ENCODE results near the gene SYNGR2. TPM values are rescaled to one million over a fixed set of nuclear protein-coding genes. Genes with fewer than 3 reads are reported as not detected.

The SYNGR2 gene
- total RNA-seq, 1 donor from 2014 or later: 59.2 TPM

DNA sequence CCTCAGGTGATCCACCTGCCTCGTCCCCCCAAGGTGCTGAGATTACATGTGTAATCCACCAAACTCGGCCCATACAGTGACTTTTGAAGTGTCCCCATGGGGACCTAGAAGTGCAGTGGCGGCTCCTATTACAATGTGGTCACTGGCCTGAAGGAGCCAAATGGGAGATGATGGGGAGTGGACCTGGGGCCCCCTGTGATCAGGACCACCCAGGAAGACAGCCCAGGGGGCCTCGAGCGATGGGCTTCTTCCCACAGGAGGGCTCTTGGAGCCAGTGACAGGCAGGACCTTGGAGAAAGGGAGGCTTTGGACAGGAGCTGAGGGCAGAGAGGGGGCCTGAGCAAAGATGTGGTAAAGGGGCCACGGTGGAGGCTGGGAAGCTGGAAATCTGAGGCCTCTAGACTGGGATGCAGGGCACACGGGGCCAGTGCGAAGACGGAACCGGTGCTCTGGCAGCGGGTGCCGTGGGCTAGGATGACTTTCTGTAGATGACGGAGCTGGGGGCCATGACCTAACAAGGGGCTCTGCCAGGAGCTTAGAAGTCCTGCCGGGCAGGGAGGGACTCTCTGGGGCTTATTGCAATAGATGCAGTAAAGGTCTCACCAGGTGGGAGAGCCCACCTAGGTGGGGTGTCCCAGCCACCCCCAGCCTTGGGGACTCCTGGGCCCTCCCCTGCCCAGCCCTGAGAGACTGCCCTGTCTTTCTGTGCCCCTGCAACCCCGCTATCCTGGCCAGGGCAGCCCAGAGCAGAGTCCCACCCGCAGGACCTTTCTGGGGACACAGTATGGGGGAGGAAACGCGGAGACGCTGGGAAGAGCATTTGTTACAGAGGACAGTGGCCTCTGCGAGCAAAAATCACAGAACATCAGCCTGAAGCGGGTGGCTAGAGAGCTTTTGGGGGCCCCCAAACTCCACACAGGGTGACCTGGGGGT lies 24.9 kb upstream of the SYNGR2 start:
- DNase-seq: no peak

DNA sequence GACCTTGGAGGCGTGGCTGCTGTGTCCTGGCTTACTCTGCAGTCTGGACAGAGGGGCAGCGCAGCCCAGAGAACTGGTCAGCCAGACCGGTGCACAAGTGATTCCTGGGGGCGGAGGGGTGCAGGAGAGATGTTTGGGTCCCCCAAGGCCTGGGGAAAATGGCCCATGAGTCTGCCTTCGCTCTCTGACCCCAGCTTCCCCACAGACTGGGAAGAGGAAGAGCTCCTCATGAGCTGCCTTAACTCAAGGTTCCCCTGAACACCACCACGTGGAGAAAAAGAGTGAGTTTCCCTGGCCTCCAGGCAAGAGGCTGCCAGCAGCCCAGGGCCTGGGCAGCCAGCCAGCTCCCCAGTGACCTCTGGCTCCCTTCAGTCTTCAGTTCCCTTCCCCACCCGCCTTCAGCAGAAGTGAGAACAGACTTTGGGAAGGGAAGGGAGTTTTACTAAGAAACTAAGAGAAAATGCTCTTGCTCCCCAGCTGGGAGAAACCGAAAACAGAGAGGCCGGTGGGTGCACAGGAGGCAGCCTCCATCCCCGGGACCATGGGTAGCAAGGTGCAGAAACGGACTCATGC lies 24.1 kb upstream of the SYNGR2 start:
- DNase-seq: peak; percentile 84

GRCh38 chr17:78144736-78145641 lies 23.4 kb upstream of the SYNGR2 start:
- DNase-seq: no peak

- DNase-seq: no peak
Measured at GRCh38 chr17:78146471-78146869, 21.9 kb upstream of the SYNGR2 start.

DNA sequence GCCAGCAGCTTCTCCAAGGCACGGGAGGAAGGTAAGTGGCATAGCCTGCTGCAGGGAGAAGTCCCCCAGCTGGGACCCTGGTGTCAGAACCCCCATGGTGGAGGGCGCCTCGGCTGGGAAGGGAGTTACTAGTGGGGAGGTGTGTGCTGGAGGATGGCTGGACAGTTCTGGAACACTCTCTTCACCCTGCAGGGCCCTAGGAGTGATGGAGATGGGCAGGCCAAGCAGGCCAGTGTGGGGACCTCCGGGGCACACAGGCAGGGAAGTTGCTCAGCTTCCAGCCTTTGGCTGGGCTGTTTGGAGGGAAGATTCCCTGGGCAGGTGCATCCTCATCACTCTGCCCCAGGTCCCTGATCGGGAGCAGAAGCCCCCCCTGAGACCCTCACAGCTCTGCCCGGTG lies 21.5 kb upstream of the SYNGR2 start:
- no peak for DNase-seq

- DNase-seq: no peak
Measured at GRCh38 chr17:78147315-78147998, 20.9 kb upstream of the SYNGR2 start.

DNA sequence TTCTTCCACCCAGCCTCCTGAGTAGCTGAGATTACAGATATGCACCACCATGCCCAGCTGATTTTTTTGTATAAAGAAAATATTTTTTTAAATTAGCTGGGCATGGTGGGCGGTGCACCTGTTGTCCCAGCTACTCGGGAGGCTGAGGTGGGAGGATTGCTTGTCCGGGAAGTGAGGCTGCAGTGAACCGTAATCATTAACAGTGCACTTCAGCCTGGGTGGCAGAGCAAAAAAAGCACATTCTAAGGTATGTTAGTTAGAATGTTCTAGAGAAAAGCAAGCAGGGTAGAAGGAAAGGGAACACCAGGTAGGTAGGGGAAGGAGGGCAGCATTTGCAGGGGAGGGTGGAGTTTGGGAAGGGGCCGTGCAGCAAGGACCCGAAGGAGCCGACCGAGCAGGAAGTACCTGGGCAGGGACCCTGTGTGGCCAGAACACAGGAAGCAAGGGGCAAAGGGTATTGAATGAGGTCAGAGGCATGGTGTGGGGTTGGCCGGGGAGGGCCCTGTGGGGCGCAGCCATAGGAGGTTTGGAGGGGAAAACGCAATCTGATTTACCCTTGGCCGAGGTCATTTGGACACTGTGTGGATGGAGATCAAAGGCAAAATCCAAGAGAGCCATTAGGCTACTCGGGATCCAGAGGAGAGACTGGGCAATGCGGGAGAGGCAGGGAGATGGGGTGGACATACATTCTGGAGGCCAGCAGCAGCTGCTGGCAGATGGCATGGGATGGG lies 19.9 kb upstream of the SYNGR2 start:
- DNase-seq: no peak

- DNase-seq: no peak
Measured at GRCh38 chr17:78151514-78152008, 16.8 kb upstream of the SYNGR2 start.

GRCh38 chr17:78154903-78155811 lies 13.2 kb upstream of the SYNGR2 start:
- no peak for DNase-seq

- no peak for DNase-seq
Measured at GRCh38 chr17:78159575-78160158, 8.7 kb upstream of the SYNGR2 start.

- no peak for DNase-seq
Measured at GRCh38 chr17:78163881-78164747, 4.3 kb upstream of the SYNGR2 start.

GRCh38 chr17:78164748-78165607 lies 3.4 kb upstream of the SYNGR2 start:
- no peak for DNase-seq

DNA sequence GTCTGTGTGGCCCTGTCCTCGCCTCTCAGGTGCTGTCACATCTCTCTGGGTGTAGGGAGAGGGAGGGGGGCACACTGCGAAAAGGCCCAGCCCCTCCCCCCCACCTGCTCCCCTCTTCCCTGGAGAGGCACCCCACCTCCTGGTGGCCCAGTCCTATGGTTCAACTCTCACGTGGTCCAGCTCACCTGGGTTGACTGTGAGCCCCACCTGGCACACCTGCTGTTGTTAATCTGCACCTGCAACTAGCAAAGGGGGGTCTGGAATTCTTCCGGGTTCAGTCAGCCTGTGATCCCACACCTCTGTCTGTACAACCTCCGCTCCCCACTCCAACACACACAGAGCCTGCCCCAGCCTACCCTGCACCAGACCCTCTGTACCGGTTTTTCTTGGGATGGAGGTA lies 2.0 kb upstream of the SYNGR2 start:
- DNase-seq: no peak

DNA sequence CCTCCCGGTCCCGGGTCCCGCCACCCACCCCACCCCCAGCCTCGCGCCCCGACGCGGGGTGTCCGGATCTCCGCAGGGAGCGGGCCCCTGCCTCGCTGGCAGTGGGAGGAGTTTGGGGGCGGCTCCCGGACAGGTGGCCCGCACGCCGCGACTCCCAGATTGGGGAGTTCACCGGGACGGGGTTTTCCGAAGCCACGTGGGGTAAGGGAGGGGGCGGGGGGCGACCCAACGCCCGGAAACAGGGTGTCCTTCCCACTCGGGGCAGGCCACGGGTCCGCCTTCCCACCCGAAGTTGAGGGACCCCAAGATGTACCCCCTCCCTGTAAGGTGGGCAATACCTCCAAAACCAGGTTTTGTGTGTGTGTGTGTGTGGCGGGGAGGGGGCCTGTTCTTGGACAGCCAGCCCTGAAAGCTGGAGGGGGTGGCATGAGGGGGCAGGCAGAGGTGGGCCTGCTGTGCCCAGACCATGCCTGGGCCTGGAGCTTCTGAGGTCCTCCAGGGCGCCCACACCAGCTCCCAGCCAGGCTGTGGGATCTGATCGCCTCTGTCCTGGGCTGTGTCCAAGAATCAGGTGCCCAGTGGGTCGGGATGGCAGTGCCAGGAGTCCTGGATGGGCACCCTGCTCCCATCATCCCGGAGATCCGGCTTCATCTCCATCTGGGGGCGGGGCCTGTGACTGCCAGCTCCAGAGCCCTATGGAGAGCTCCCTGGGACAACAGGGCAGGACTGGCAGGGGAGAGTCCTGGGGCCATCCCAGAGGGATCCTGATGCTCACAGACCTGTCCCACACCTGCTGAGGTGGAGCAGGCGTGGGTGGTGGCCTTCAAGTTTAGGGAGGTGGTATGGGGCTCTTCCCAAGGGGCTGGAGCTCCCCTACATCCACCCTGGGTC lies 767 bp downstream of the SYNGR2 start:
- peak; percentile 62 for DNase-seq

DNA sequence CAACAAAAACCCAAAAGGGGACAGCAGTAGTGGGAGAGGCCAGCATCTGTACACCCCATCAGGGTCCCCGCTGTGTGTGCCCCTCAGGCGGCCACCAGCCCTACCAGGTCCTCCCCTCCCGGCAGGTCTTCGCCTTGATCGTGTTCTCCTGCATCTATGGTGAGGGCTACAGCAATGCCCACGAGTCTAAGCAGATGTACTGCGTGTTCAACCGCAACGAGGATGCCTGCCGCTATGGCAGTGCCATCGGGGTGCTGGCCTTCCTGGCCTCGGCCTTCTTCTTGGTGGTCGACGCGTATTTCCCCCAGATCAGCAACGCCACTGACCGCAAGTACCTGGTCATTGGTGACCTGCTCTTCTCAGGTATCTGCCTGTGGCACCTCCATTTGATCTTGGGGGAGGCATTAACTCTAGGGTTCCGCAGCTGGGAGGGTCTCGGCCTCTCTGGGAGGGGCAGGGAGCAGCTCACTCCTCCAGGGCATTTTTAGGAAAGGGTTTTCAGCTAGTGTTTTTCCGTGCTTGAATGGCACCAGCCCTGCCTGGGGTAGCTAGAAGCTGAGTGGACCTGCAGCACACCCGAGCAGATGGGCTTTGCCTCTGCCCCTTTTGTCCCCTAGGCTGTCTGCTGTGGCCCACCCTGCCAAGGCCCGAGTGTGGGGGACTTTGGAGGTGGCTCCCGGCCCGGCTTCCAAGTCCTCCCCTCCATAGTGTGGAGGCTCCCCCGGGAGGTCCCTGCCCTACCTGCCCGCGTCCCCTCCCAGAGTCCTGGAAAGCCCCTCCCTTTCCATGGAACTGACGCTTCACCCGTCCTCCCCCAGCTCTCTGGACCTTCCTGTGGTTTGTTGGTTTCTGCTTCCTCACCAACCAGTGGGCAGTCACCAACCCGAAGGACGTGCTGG lies 2.6 kb downstream of the SYNGR2 start:
- DNase-seq: no peak

Measured in tongue (tissue), 2 donors.